GM21723 (cell line): ENCODE measurements around the gene MACROD2.

Experiments
- ATAC-seq: cut with Tn5 transposase; IDR thresholded peaks from one replicate; pipeline ENCODE4 v1.9.1; 2021; ENCODE audit warnings: mild to moderate bottlenecking, moderate library complexity; ENCODE audit not compliant: unreplicated experiment

The MACROD2 gene

GRCh38 chr20:15061955-15062354 lies 1066.6 kb downstream of the MACROD2 start:
- ATAC-seq = no peak

GRCh38 chr20:15063081-15063480 lies 1067.8 kb downstream of the MACROD2 start:
- no peak for ATAC-seq

- no peak for ATAC-seq
These were observed 1069.4 kb downstream of the MACROD2 start for GRCh38 chr20:15064741-15065140.

GRCh38 chr20:15065794-15066193 lies 1070.5 kb downstream of the MACROD2 start:
- no peak for ATAC-seq

- ATAC-seq = no peak
These were observed 1073.2 kb downstream of the MACROD2 start for GRCh38 chr20:15068486-15068885.

GRCh38 chr20:15069355-15069754 lies 1074.0 kb downstream of the MACROD2 start:
- ATAC-seq = no peak

- ATAC-seq = no peak
These were observed 1075.9 kb downstream of the MACROD2 start for GRCh38 chr20:15071085-15071808.

GRCh38 chr20:15072316-15072715 lies 1077.0 kb downstream of the MACROD2 start:
- ATAC-seq = no peak

GRCh38 chr20:15075586-15075985 lies 1080.3 kb downstream of the MACROD2 start:
- ATAC-seq = no peak

GRCh38 chr20:15076785-15077184 lies 1081.5 kb downstream of the MACROD2 start:
- ATAC-seq = no peak

- ATAC-seq = no peak
These were observed 1082.5 kb downstream of the MACROD2 start for GRCh38 chr20:15077733-15078250.

GRCh38 chr20:15079594-15080340 lies 1084.5 kb downstream of the MACROD2 start:
- ATAC-seq = no peak

- no peak for ATAC-seq
These were observed 1085.9 kb downstream of the MACROD2 start for GRCh38 chr20:15081261-15081660.

GRCh38 chr20:15091421-15092037 lies 1096.2 kb downstream of the MACROD2 start:
- ATAC-seq = no peak

- no peak for ATAC-seq
These were observed 1103.0 kb downstream of the MACROD2 start for GRCh38 chr20:15098351-15098750.

GRCh38 chr20:15099130-15099529 lies 1103.8 kb downstream of the MACROD2 start:
- no peak for ATAC-seq

GRCh38 chr20:15100506-15101160 lies 1105.3 kb downstream of the MACROD2 start:
- ATAC-seq = no peak

- no peak for ATAC-seq
These were observed 1112.6 kb downstream of the MACROD2 start for GRCh38 chr20:15107931-15108330.

GRCh38 chr20:15109494-15109893 lies 1114.2 kb downstream of the MACROD2 start:
- no peak for ATAC-seq

GRCh38 chr20:15111654-15112053 lies 1116.3 kb downstream of the MACROD2 start:
- no peak for ATAC-seq

GRCh38 chr20:15113144-15113773 lies 1117.9 kb downstream of the MACROD2 start:
- ATAC-seq = no peak
